Stimulated activated CD8-positive, alpha-beta memory T cell treated with anti-CD3 and anti-CD28 coated beads, Interleukin-2, amount 100 ng/mL, for 48 hours (primary cell): ENCODE measurements around the gene STK38.

Experiments used
- DNase-seq, 2 donors: peaks; one replicate each; pipeline ENCODE4 v3.0.0-alpha.2; 2020; ENCODE audit warnings: low read depth in 2 of 2

Gene STK38

GRCh38 chr6:36563928-36564284, 16.6 kb upstream of the STK38 start:
- DNase-seq: no peak

- no peak for DNase-seq
These were observed 16.1 kb upstream of the STK38 start for GRCh38 chr6:36563237-36563927.

- DNase-seq: no peak
These were observed 13.5 kb upstream of the STK38 start for GRCh38 chr6:36560822-36561221.

- DNase-seq: no peak
These were observed 11.9 kb upstream of the STK38 start for GRCh38 chr6:36559011-36559793.

GRCh38 chr6:36556281-36556680, 9.0 kb upstream of the STK38 start:
- no peak for DNase-seq

- DNase-seq: no peak
These were observed 8.5 kb upstream of the STK38 start for GRCh38 chr6:36555750-36556252.

GRCh38 chr6:36550473-36551000, 3.3 kb upstream of the STK38 start:
- no peak for DNase-seq

- DNase-seq: no peak
These were observed 1.1 kb upstream of the STK38 start for GRCh38 chr6:36548401-36548743.

- no peak for DNase-seq
These were observed 544 bp upstream of the STK38 start for GRCh38 chr6:36547646-36548400.

- DNase-seq: no peak
These were observed 865 bp downstream of the STK38 start for GRCh38 chr6:36546308-36546919.

- no peak for DNase-seq
These were observed 1.4 kb downstream of the STK38 start for GRCh38 chr6:36545767-36546307.

GRCh38 chr6:36544228-36544627, 3.1 kb downstream of the STK38 start:
- DNase-seq: no peak

- no peak for DNase-seq
These were observed 5.2 kb downstream of the STK38 start for GRCh38 chr6:36542041-36542440.

GRCh38 chr6:36539814-36540568, 7.3 kb downstream of the STK38 start:
- no peak for DNase-seq

GRCh38 chr6:36536873-36537547, 10.3 kb downstream of the STK38 start:
- no peak for DNase-seq

- DNase-seq: no peak
These were observed 14.0 kb downstream of the STK38 start for GRCh38 chr6:36533321-36533720.

- no peak for DNase-seq
These were observed 21.2 kb downstream of the STK38 start for GRCh38 chr6:36526066-36526465.

- DNase-seq: no peak
These were observed 21.9 kb downstream of the STK38 start for GRCh38 chr6:36525346-36525745.

GRCh38 chr6:36524871-36525270, 22.4 kb downstream of the STK38 start:
- no peak for DNase-seq

GRCh38 chr6:36523936-36524499, 23.3 kb downstream of the STK38 start:
- no peak for DNase-seq
